ENCODE measurements around the gene GANAB.
"Not testable (repeated sequence)": the region's sequence is repeated elsewhere in the genome, so short reads cannot be mapped to it uniquely, and the experiment has no call there.

The GANAB gene

DNA sequence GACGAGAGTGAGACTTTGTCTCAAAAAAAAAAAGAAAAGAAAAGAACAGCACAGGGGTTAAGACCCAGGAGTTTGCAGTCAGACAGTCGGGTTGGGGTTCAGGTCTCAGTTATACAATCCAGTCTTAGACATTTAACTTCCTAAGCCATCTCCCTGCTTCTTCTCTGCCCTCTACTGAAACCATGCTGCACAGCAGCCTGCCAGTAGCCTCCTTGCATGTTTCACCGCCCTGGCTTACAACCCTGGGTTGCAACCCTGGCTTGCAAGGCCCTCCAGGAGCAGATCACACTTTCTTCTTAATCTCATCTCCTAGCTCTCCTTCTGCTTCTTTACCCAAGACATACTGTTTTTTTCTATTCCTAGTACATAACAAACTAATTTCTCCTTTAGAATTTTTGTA, 18.7 kb downstream of the GANAB start:
- H3K36me3 ChIP-seq (ENCODE audit: insufficient read depth, low read length), result peaks cover 69% of the 10 kb centered on the region
- no peaks in the 10 kb centered on the region for H3K4me1 ChIP-seq (ENCODE audit: insufficient read depth, low read length)
- no peak overlapping the region for H3K4me3 ChIP-seq (ENCODE audit: low read length)
- no peak overlapping the region for H2AFZ ChIP-seq (ENCODE audit: low read depth, low read length)
- H3K27me3 ChIP-seq (ENCODE audit: insufficient read depth, low read length), result no peaks in the 10 kb centered on the region
- H3K9me3 ChIP-seq (ENCODE audit: low read length), result no peaks in the 10 kb centered on the region

DNA sequence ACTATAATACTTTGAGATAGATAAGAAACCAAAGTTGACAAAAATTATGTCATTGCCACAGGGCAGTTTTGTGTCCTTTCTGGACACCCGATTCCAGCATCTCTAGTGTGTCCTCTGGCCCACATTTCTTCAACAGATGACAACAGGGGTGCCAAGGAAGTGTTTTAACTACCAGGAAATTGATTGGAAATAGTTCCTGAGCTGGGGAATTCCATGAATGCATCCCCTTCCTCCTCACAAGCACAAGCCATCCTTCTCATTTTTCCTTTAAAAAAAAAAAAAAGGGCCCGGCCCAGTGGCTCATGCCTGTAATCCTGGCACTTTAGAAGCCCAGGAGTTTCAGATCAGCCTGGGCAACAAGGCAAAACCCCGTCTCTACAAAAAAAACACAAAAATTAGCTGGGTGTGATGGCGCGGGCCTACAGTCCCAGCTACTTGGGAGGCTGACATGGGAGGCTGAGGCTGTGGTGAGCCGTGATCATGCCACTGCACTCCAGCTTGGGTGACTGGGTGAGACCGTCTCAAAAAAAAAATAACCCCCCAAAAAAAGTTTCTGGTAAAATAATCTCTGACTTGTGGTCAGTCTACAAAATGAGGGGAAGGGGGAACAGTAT, 23.8 kb downstream of the GANAB start:
- H3K4me1 ChIP-seq (ENCODE audit: insufficient read depth, low read length), result peaks cover 11% of the 10 kb centered on the region
- H2AFZ ChIP-seq (ENCODE audit: low read depth, low read length), result peak overlapping the region; percentile 27
- peaks cover 28% of the 10 kb centered on the region for H3K36me3 ChIP-seq (ENCODE audit: insufficient read depth, low read length)
- no peaks in the 10 kb centered on the region for H3K27me3 ChIP-seq (ENCODE audit: insufficient read depth, low read length)
- H3K4me3 ChIP-seq (ENCODE audit: low read length), result peak overlapping the region; percentile 82
- H3K9me3 ChIP-seq (ENCODE audit: low read length), result no peaks in the 10 kb centered on the region

DNA sequence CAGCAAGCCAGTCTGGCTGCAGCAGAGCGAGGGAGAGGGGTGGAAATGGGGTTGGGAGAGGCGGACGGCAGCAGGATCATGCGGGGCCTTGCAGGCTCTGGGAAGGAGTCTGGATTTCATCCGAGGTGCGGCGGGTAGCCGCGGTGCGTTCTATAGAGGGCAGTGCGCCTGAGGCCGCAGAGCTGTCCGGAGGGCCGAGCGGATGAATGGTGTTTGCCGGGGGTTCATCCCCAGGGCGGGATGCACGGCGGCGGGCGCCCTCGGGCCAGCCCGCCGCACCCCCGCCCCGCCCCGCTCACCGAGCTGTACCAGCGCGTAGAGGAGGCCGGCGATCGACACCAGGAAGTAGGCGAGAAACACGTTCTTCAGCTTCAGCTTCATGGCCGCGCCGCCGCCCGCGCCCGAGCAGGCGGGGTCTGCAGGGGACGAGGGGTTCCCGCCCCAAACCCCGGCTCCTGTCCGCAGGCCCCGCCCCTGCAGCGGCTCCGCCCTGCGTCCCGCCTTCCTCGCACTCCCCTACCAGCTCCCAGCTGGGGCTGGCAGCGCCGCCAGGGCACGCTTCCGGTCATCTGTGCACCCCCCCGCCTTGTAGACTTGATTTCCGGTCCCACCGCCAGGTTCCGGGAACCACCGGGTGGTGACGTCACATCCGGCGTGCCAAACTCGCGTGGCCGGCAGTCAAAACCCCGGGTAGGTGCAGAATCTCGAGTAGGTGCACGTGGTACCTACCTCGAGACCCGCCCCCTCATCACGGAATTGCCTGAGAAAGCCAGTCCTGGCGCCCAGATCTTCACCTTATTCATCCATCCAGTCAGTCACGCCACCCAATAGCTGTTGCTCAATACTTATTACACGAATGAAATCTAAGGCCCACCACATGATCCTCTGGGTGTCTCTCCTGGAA, 24.6 kb downstream of the GANAB start, which contains the start of gene B3GAT3:
Gene B3GAT3, minus strand, starts transcription at position 420 of the 904 bp plus-strand sequence. Its CDS starts 39 bp downstream, at position 381.
- Histone ChIP-seq H3K4me3 (ENCODE audit: low read length) (peak within 1 kb of the TSS; percentile 82), H2AFZ (ENCODE audit: low read depth, low read length) (peak within 1 kb of the TSS; percentile 27), H3K27me3 (ENCODE audit: insufficient read depth, low read length) (no peaks in the 10 kb centered on the region), H3K4me1 (ENCODE audit: insufficient read depth, low read length) (peaks cover 11% of the 10 kb centered on the region), H3K9me3 (ENCODE audit: low read length) (no peaks in the 10 kb centered on the region), H3K36me3 (ENCODE audit: insufficient read depth, low read length) (peaks cover 29% of the 10 kb centered on the region)

DNA sequence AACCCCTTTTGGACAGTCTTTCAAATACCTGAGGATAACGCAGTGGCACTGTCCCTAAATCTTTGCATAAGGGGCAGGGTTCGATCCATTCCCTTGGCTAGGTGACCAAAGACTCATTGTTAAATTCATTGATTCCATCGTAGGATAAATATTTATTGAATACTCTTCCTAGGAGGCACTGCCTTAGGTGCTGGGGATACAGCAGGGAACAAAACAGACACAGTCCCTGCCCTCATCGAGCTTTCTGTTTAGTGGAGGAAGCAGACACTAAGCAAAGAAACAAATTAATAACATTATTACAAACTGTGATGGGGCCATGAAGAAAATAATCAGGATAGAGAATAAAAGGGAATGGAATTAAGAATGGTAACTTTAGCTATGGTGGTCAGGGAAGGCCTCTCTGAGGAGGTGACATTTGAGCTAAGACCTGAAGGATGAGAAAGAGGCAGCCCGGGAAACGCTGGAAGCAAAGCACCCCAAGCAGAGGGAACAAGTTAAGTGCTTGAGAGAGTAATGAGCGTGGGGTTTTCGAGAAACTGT, 25.3 kb downstream of the GANAB start:
- Histone ChIP-seq H3K4me1 (ENCODE audit: insufficient read depth, low read length) (peaks cover 11% of the 10 kb centered on the region), H3K36me3 (ENCODE audit: insufficient read depth, low read length) (peaks cover 29% of the 10 kb centered on the region), H2AFZ (ENCODE audit: low read depth, low read length) (no peak overlapping the region)

DNA sequence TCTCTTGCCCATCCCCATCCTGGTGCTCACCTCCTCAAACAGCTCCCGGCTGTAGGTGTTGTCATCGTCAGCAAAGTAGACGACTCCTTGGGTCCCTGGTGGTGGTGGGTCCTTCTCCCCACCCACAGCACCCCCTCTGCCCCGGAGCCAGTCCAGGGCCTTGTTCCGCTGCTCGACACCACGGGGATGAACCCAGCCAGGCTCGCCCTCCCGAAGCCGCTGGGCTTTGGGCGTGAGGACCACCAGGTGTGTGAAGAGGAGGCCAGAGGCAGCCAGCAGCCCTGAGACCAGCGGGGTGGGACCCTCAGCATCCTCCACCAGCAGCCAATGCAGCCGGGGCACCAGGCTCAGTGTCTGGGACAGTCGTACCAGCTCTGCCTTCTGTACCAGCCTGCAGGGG, 29.5 kb downstream of the GANAB start:
- H3K27me3 ChIP-seq (ENCODE audit: insufficient read depth, low read length); H3K4me3 ChIP-seq (ENCODE audit: low read length); H3K9me3 ChIP-seq (ENCODE audit: low read length); H2AFZ ChIP-seq (ENCODE audit: low read depth, low read length): not testable (repeated sequence)
- peaks cover 15% of the 10 kb centered on the region for H3K4me1 ChIP-seq (ENCODE audit: insufficient read depth, low read length)
- peaks cover 17% of the 10 kb centered on the region for H3K36me3 ChIP-seq (ENCODE audit: insufficient read depth, low read length)

More for the DNA sequence above, 25.3 kb downstream of the GANAB start:
- Histone ChIP-seq H3K4me3 (ENCODE audit: low read length) (peak overlapping the region; percentile 82), H3K9me3 (ENCODE audit: low read length) (no peaks in the 10 kb centered on the region), H3K27me3 (ENCODE audit: insufficient read depth, low read length) (no peaks in the 10 kb centered on the region)

DNA sequence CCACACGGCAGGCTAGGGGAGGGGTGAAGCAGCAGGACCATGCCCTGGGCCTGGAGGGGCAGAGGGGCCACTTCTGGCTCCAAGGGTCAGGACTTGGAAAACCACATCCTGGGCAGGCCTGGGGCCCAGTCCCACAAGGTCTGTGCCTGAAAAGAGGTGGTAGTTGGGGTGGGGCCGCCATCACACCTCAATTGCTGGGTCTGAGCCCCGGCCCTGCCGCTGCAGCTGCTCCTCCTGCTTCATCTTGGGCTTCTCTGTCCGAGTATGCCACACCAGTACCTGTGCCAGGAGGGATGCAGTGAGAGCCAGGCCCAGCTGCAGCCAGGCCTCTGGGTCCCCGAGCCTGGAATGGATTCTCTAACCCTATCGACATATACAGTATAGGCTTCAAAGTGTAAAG, 30.9 kb downstream of the GANAB start:
- Histone ChIP-seq H3K4me1 (ENCODE audit: insufficient read depth, low read length) (peaks cover 19% of the 10 kb centered on the region), H3K36me3 (ENCODE audit: insufficient read depth, low read length) (peaks cover 17% of the 10 kb centered on the region), H3K27me3 (ENCODE audit: insufficient read depth, low read length) (no peaks in the 10 kb centered on the region), H3K9me3 (ENCODE audit: low read length) (no peaks in the 10 kb centered on the region), H2AFZ (ENCODE audit: low read depth, low read length) (no peak overlapping the region), H3K4me3 (ENCODE audit: low read length) (no peak overlapping the region)

DNA sequence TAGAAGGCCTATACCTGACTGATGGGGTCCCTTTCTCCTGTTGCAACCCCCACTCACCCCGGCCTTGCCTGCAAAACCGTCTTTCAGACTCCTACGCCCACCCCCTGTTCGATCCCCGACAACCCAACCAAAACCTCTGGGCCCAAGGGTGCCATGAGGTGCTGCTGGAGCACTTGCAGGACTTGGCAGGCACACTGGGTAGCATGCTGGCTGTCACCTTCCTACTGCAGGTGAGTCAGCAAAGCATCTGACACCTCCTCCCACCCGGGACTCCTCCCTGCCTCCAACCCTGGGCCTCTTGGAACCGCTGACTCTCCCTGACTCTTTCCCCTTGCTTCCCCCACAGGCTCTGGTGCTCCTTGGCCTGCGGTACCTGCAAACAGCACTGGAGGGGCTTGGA, 32.1 kb downstream of the GANAB start:
- H3K9me3 ChIP-seq (ENCODE audit: low read length), result no peaks in the 10 kb centered on the region
- no peak overlapping the region for H3K4me3 ChIP-seq (ENCODE audit: low read length)
- peaks cover 19% of the 10 kb centered on the region for H3K4me1 ChIP-seq (ENCODE audit: insufficient read depth, low read length)
- H2AFZ ChIP-seq (ENCODE audit: low read depth, low read length), result no peak overlapping the region
- H3K27me3 ChIP-seq (ENCODE audit: insufficient read depth, low read length), result no peaks in the 10 kb centered on the region
- H3K36me3 ChIP-seq (ENCODE audit: insufficient read depth, low read length), result peaks cover 17% of the 10 kb centered on the region

DNA sequence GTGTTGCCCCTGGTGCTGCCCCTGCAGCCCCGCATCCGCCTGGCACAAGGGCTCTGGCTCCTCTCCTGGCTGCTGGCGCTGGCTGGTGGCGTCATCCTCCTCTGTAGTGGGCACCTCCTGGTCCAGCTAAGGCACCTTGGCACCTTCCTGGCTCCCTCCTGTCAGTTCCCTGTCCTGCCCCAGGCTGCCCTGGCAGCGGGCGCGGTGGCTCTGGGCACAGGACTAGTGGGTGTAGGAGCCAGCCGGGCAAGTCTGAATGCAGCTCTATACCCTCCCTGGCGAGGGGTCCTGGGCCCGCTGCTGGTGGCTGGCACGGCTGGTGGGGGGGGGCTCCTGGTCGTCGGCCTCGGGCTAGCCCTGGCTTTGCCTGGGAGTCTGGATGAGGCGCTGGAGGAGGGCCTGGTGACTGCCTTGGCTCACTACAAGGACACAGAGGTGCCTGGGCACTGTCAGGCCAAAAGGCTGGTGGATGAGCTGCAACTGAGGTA, 33.1 kb downstream of the GANAB start:
- H3K27me3 ChIP-seq (ENCODE audit: insufficient read depth, low read length), result no peaks in the 10 kb centered on the region
- peak overlapping the region; percentile 53 for H3K4me3 ChIP-seq (ENCODE audit: low read length)
- peaks cover 19% of the 10 kb centered on the region for H3K4me1 ChIP-seq (ENCODE audit: insufficient read depth, low read length)
- H3K9me3 ChIP-seq (ENCODE audit: low read length), result no peaks in the 10 kb centered on the region
- no peak overlapping the region for H2AFZ ChIP-seq (ENCODE audit: low read depth, low read length)
- peaks cover 13% of the 10 kb centered on the region for H3K36me3 ChIP-seq (ENCODE audit: insufficient read depth, low read length)

DNA sequence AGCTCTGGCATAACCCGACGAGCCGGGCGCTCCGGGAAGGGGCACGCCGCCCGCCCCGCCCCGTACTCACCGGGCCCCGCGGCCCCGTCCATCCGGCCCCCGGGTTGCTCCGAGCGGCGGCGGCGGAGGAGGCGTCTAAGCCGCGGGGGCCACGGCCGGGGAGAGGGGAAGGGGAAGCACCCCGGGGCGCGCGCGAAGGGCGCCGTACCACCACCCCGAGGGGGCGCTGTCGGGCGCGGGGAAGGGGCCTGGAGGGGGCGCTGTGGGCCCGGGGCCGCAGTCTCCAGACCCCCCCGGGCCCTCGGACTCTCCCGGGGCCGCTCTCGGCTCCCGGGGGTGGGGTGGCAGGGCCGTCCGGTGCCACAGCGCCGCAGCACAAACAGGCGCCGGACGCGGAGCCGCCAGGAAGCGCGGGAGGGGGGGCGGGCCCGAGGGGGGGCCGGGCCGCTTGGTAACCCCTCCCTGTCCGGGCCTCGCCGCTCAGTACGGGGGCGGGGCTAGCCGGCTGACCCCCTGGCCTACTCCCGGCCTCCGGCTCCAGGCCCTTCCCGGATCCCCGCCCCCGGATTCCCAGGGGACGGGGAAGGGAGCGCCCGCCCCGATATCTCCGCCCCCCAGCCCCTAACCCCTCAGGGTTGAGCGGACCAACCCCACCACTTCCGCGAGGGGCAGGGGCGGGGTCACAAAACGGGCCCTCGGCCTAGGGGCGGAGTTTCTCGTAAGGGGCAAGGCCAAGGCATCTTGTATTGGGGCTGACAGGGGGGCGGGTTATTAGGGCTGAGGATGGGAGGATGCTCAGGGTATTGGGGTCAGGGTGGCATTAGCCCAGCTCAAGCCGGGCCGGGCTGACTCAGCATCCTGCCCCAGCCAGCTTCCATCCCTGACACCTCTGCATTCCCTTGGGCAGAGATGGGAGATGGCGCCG, 33.8 kb downstream of the GANAB start, which contains the start of the genes EML3 and ROM1:
Gene EML3, minus strand, starts transcription at position 410 of the 925 bp plus-strand sequence. Its CDS starts 318 bp downstream, at position 92.
Gene ROM1, plus strand, starts transcription at position 892 of the 925 bp plus-strand sequence. Its CDS starts 25 bp downstream, at position 917.
- H2AFZ ChIP-seq (ENCODE audit: low read depth, low read length), result peak within 1 kb of the TSS; percentile 71
- H3K36me3 ChIP-seq (ENCODE audit: insufficient read depth, low read length), result peaks cover 13% of the 10 kb centered on the region
- H3K27me3 ChIP-seq (ENCODE audit: insufficient read depth, low read length), result no peaks in the 10 kb centered on the region
- H3K4me1 ChIP-seq (ENCODE audit: insufficient read depth, low read length), result peaks cover 19% of the 10 kb centered on the region
- H3K4me3 ChIP-seq (ENCODE audit: low read length), result peak within 1 kb of the TSS; percentile 53
- H3K9me3 ChIP-seq (ENCODE audit: low read length), result no peaks in the 10 kb centered on the region

DNA sequence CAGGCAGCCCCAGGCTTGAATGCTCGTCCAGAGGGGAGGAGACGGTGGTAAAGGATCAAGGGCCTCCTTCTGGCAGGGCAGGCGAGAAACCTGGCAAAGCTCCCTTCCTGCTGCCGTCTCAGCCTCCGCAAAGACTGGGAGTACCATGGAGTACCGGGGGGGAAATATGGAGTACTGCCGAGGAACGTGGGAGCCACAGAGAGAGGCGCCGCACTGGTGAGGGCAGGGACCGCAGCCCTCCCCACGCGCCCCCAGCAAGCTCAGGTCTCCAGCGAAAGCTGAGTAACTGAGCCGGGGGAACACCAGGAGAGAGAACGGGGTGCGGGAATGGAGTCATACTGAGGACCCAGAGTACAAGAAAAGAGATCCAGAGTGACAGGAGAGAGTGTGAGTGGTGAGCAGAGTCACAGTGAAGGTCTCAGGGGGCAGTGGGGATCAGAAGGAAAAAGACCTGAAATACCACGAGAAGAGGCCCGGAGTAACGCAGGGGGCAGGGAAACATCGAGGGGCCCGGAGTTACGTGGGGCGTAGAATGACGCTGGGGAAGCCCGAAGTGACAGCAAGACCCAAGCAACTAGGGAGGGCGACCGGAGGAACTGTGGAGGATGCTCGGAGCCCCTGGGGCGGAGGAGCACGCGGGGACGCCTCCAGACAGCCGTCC, 34.6 kb downstream of the GANAB start:
- Histone ChIP-seq H3K4me3 (ENCODE audit: low read length) (peak overlapping the region; percentile 53), H3K4me1 (ENCODE audit: insufficient read depth, low read length) (peaks cover 19% of the 10 kb centered on the region)

DNA sequence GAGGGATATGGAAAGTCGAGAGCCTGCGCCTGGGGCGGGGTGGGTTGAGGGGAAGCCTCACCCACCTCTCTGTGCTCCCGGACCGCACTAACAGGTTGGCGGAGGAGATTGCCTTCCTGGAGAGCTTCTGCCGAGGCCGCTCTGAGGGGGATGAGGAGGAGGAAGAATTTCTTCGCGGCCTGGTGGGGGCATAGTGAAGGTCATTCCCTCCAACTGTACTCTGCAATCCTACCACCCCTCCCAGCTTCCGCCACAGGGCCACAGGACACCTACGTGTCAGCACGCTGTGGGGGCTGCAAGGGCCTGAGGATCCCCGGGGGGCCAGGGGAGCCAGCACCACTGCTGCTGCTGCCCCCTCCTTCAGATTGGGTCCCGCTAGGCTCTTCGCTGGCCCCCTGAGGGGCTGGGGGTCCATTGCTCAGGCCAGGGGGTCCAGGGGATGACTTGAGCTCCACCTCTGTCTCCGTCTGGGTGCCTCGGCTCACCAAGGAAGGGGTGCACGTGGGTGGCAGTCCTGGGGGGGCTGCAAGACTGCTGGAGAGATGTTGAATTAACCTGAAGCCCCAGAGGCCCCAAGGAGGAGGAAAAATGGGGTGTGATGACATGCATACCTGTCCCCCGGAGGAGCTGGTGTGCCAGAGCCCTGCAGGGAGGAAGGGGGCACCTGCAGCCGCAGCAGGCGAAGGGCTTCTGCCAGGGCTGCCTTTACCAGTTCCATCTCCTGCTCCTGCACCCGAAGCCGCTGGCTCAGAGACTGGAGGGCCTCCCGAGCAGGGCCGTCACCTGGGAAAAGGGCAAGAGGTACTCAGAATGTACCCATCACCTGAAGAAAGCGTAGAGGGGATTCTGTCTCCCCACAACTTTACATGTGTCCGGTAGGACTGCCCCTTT, 35.4 kb downstream of the GANAB start:
- peak overlapping the region; percentile 53 for H3K4me3 ChIP-seq (ENCODE audit: low read length)
- H3K27me3 ChIP-seq (ENCODE audit: insufficient read depth, low read length), result no peaks in the 10 kb centered on the region
- peaks cover 19% of the 10 kb centered on the region for H3K4me1 ChIP-seq (ENCODE audit: insufficient read depth, low read length)
- H2AFZ ChIP-seq (ENCODE audit: low read depth, low read length), result peak overlapping the region; percentile 71
- peaks cover under 1% of the 10 kb centered on the region for H3K36me3 ChIP-seq (ENCODE audit: insufficient read depth, low read length)
- H3K9me3 ChIP-seq (ENCODE audit: low read length), result no peaks in the 10 kb centered on the region

More for the DNA sequence above, 34.6 kb downstream of the GANAB start:
- H3K36me3 ChIP-seq (ENCODE audit: insufficient read depth, low read length), result peaks cover 8% of the 10 kb centered on the region
- no peaks in the 10 kb centered on the region for H3K27me3 ChIP-seq (ENCODE audit: insufficient read depth, low read length)
- no peaks in the 10 kb centered on the region for H3K9me3 ChIP-seq (ENCODE audit: low read length)
- H2AFZ ChIP-seq (ENCODE audit: low read depth, low read length), result peak overlapping the region; percentile 71

All from neuron (in vitro differentiated cells).